Hematopoietic multipotent progenitor cell treated with erythropoietin and hydrocortisone succinate and interleukin-3 and kit ligand, for 17 days (in vitro differentiated cells): ENCODE results near the gene IMPDH2.

Source experiments
- DNase-seq: peaks from one replicate; pipeline ENCODE4 v3.0.0-alpha.2; 2015; ENCODE audit warnings: low spot score

The IMPDH2 gene

GRCh38 chr3:48980295-48980694, 48.9 kb downstream of the IMPDH2 start:
- no peak for DNase-seq

GRCh38 chr3:48979451-48979850, 49.7 kb downstream of the IMPDH2 start:
- DNase-seq = no peak
